Panc1 (cell line): Measurements from ENCODE around the gene HES6. TPM values are rescaled to one million over a fixed set of nuclear protein-coding genes. Genes with fewer than 3 reads are reported as not detected.

Experiments used
- ATAC-seq: fragments of 200-7000 bp; cut with Tn5 transposase; 2 replicates; pipeline ENCODE4 v1.9.1; 2020; ENCODE audit warnings: mild to moderate bottlenecking, moderate library complexity
- BruUV-seq: library from RNA; stranded (reverse); fragments of 400-500 nt; replicated peaks from 2 replicates; lab custom pipeline; 2021; lab: Mats Ljungman, UMichigan
- CTCF ChIA-PET: fragments of 300-600 bp; sonication (Branson Sonifier 250); formaldehyde crosslinking; loops from one replicate; lab custom pipeline; 2022; ENCODE audit warnings: antibody characterized with exemption; lab: Charles Lee
- POLR2A ChIA-PET: fragments of 300-600 bp; sonication (Branson Sonifier 250); formaldehyde crosslinking; loops from one replicate; lab custom pipeline; 2022; ENCODE audit warnings: antibody characterized with exemption; lab: Charles Lee
- DNase-seq: peaks from one replicate; pipeline ENCODE4 v3.0.0-alpha.2; 2010; ENCODE audit warnings: low read depth, low spot score
- H3K27ac ChIP-seq: 2 replicates; pipeline ENCODE4 v1.5.1; 2011; ENCODE audit warnings: mild to moderate bottlenecking, low read length, inconsistent platforms
- H3K27me3 ChIP-seq: fragments of 200-500 bp; sonication (Bioruptor generic); 2 replicates; pipeline ENCODE4 v1.6.0; 2014; ENCODE audit warnings: low read length, inconsistent platforms; ENCODE audit not compliant: control insufficient read depth, insufficient read depth
- H3K36me3 ChIP-seq: fragments of 200-500 bp; sonication (Bioruptor generic); 2 replicates; pipeline ENCODE4 v1.5.1; 2014; ENCODE audit warnings: inconsistent platforms, mild to moderate bottlenecking, low read length, moderate library complexity; ENCODE audit not compliant: control insufficient read depth, insufficient read depth
- H3K4me1 ChIP-seq: 2 replicates; pipeline ENCODE4 v1.5.1; 2011; ENCODE audit warnings: inconsistent platforms, mild to moderate bottlenecking, low read length, moderate library complexity; ENCODE audit not compliant: control insufficient read depth, insufficient read depth
- H3K4me3 ChIP-seq, 2 experiments: 2 replicates each; pipeline ENCODE4 v1.5.1; 2011 to 2012; ENCODE audit warnings: low read depth in 2 of 2, low read length in 2 of 2, mild to moderate bottlenecking in 2 of 2, inconsistent platforms in 1 of 2, moderate library complexity in 1 of 2
- H3K9me3 ChIP-seq: fragments of 200-500 bp; sonication (Bioruptor generic); 2 replicates; pipeline ENCODE4 v1.5.1; 2014; ENCODE audit warnings: low read depth, mild to moderate bottlenecking, inconsistent platforms, low read length, moderate library complexity; ENCODE audit not compliant: control insufficient read depth, insufficient read depth
- POLR2AphosphoS5 ChIP-seq: IDR thresholded peaks from 2 replicates; pipeline ENCODE4 v1.6.1; 2012; ENCODE audit warnings: mild to moderate bottlenecking, low read depth, low read length, moderate library complexity
- SIN3A ChIP-seq: IDR thresholded peaks from 2 replicates; pipeline ENCODE4 v1.6.1; 2012; ENCODE audit warnings: low read depth, mild to moderate bottlenecking, low read length, moderate library complexity, borderline replicate concordance; ENCODE audit not compliant: insufficient read depth
- TCF7L2 ChIP-seq: IDR thresholded peaks from 2 replicates; pipeline ENCODE4 v1.6.1; 2011; ENCODE audit warnings: mild to moderate bottlenecking, low read depth, low read length, inconsistent platforms
- in situ Hi-C: cut with HindIII; loops from 2 replicates; pipeline ENCODE4 v1.10.0; 2016; ENCODE audit warnings: low sequenced_read_pairs, low pct_unique_long_range_greater_than_20kb
- intact Hi-C: fragments of 100-400 bp; cut with micrococcal nuclease; formaldehyde crosslinking; loops from one replicate; pipeline ENCODE4 v1.10.0; 2022; ENCODE audit not compliant: unreplicated experiment
- total RNA-seq: library from RNA; stranded (reverse); gene quantifications from one replicate; pipeline ENCODE4 v1.2.1, GENCODE V29; 2021; ENCODE audit not compliant: unreplicated experiment
- TF ChIP-seq, protein P1 (sequence below), 2 experiments: IDR thresholded peaks; 2 replicates each; pipeline ENCODE4 v1.6.1; 2011 to 2012; ENCODE audit warnings: low read depth in 2 of 2, control low read depth in 1 of 2, low read length in 1 of 2, mild to moderate bottlenecking in 1 of 2, moderate library complexity in 1 of 2; ENCODE audit not compliant: insufficient read depth in 1 of 2
- TF ChIP-seq, protein P2 (sequence below): fragments of 450-650 bp; IDR thresholded peaks from 2 replicates; pipeline ENCODE4 v1.5.1; 2017; ENCODE audit warnings: mild to moderate bottlenecking

The HES6 gene
- total RNA-seq, 1 experiment from 2014 or later = 42.0 TPM

GRCh38 chr2:238233625-238234024, 6.2 kb downstream of the HES6 start:
- no peaks in the 10 kb centered on the region for H3K27me3 ChIP-seq
- peaks cover 3% of the 10 kb centered on the region; the same call in 1 of the 2 replicates for H3K4me1 ChIP-seq
- DNase-seq = no peak
- BruUV-seq = no TSS peak
- TF ChIP-seq SIN3A (no peak), TCF7L2 (no peak), POLR2AphosphoS5 (no peak)
- TF ChIP-seq, protein P1, sequence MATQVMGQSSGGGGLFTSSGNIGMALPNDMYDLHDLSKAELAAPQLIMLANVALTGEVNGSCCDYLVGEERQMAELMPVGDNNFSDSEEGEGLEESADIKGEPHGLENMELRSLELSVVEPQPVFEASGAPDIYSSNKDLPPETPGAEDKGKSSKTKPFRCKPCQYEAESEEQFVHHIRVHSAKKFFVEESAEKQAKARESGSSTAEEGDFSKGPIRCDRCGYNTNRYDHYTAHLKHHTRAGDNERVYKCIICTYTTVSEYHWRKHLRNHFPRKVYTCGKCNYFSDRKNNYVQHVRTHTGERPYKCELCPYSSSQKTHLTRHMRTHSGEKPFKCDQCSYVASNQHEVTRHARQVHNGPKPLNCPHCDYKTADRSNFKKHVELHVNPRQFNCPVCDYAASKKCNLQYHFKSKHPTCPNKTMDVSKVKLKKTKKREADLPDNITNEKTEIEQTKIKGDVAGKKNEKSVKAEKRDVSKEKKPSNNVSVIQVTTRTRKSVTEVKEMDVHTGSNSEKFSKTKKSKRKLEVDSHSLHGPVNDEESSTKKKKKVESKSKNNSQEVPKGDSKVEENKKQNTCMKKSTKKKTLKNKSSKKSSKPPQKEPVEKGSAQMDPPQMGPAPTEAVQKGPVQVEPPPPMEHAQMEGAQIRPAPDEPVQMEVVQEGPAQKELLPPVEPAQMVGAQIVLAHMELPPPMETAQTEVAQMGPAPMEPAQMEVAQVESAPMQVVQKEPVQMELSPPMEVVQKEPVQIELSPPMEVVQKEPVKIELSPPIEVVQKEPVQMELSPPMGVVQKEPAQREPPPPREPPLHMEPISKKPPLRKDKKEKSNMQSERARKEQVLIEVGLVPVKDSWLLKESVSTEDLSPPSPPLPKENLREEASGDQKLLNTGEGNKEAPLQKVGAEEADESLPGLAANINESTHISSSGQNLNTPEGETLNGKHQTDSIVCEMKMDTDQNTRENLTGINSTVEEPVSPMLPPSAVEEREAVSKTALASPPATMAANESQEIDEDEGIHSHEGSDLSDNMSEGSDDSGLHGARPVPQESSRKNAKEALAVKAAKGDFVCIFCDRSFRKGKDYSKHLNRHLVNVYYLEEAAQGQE (IDR thresholded peaks at IDR 0.05; ENCODE audit: insufficient read depth in 1 of 2, low read depth in 2 of 2, low read length in 1 of 2) = no peak
- TF ChIP-seq, protein P2, sequence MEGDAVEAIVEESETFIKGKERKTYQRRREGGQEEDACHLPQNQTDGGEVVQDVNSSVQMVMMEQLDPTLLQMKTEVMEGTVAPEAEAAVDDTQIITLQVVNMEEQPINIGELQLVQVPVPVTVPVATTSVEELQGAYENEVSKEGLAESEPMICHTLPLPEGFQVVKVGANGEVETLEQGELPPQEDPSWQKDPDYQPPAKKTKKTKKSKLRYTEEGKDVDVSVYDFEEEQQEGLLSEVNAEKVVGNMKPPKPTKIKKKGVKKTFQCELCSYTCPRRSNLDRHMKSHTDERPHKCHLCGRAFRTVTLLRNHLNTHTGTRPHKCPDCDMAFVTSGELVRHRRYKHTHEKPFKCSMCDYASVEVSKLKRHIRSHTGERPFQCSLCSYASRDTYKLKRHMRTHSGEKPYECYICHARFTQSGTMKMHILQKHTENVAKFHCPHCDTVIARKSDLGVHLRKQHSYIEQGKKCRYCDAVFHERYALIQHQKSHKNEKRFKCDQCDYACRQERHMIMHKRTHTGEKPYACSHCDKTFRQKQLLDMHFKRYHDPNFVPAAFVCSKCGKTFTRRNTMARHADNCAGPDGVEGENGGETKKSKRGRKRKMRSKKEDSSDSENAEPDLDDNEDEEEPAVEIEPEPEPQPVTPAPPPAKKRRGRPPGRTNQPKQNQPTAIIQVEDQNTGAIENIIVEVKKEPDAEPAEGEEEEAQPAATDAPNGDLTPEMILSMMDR = no peak
- no peaks in the 10 kb centered on the region for H3K36me3 ChIP-seq
- no peak overlapping the region for H3K27ac ChIP-seq
- in situ Hi-C loops = no loop called here
- H3K9me3 ChIP-seq = no peaks in the 10 kb centered on the region
- no peak overlapping the region for H3K4me3 ChIP-seq
- intact Hi-C loops = no loop called here
- no peak for ATAC-seq
- ChIA-PET POLR2A (no interaction called here), CTCF (no interaction called here)

GRCh38 chr2:238231809-238232208, 8.0 kb downstream of the HES6 start:
- in situ Hi-C loops = no loop called here
- no peak for TF ChIP-seq TCF7L2
- TF ChIP-seq, protein P2 = no peak
- TF ChIP-seq, protein P1 (IDR thresholded peaks at IDR 0.05; ENCODE audit: insufficient read depth in 1 of 2, low read depth in 2 of 2, low read length in 1 of 2) = no peak
- TF ChIP-seq POLR2AphosphoS5 = no peak
- TF ChIP-seq SIN3A = no peak

More at GRCh38 chr2:238231809-238232208, 8.0 kb downstream of the HES6 start:
- no TSS peak for BruUV-seq
- ChIA-PET CTCF (no interaction called here), POLR2A (interaction anchor here (0.6 kb wide), 1 partner anchor 80 kb away, joined by 3 read pairs; no protein-coding TSS in a partner anchor)
- H3K4me1 ChIP-seq = peaks cover 3% of the 10 kb centered on the region; the same call in 1 of the 2 replicates
- no peak for DNase-seq
- no peak overlapping the region for H3K27ac ChIP-seq
- H3K9me3 ChIP-seq = no peaks in the 10 kb centered on the region
- no peak for ATAC-seq
- intact Hi-C loops = no loop called here
- H3K4me3 ChIP-seq = peak overlapping the region; percentile 77 to 90
- H3K36me3 ChIP-seq = no peaks in the 10 kb centered on the region
- no peaks in the 10 kb centered on the region for H3K27me3 ChIP-seq
